Fibroblast of mammary gland (primary cell): ENCODE data around the gene SLC9A3.

ENCODE experiments used
- DNase-seq: peaks from one replicate; pipeline ENCODE4 v3.0.0-alpha.2; 2010; ENCODE audit warnings: low read depth
- H3K4me3 ChIP-seq: 2 replicates; pipeline ENCODE4 v1.5.1; 2011; ENCODE audit warnings: low read depth, mild to moderate bottlenecking, low read length, moderate library complexity; ENCODE audit not compliant: control insufficient read depth
- TF ChIP-seq, protein P1 (sequence below): conservative IDR thresholded peaks from 2 replicates; pipeline ENCODE4 v1.5.1; 2011; ENCODE audit warnings: low read depth, low read length, inconsistent platforms; ENCODE audit not compliant: control insufficient read depth, insufficient read depth

SLC9A3 gene

DNA sequence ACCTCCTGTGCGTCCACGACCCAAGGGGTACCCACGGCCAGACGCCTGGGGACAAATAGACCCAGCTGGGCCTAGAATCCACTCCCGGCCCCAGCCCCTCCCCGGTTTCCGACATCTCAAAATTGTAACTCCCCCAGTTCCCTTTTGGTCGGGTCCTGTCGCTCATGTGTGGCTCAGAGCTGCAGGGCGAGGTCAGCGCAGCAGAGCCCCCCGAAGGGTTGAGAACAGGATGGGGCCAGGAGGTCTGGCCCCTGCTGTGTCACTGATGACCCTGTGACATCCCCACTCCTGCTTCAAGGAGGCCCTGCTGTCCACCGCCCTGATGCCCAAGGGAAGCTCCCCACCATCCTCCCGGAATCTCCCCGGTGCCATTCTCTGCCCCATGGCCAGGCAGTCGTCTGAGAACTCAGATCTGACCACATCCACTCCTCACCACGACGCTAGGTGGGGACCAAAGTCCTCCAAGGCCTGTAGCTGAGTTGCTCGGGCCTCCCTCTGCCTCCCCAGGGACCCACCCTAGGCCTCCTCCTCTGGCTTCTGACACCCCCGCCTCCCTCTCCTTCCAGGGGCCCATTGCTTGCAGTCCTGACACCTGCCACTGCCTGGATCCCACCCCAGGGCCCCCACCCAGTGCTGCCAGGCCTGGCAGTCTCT, 3.9 kb downstream of the SLC9A3 start:
- TF ChIP-seq, protein P1, sequence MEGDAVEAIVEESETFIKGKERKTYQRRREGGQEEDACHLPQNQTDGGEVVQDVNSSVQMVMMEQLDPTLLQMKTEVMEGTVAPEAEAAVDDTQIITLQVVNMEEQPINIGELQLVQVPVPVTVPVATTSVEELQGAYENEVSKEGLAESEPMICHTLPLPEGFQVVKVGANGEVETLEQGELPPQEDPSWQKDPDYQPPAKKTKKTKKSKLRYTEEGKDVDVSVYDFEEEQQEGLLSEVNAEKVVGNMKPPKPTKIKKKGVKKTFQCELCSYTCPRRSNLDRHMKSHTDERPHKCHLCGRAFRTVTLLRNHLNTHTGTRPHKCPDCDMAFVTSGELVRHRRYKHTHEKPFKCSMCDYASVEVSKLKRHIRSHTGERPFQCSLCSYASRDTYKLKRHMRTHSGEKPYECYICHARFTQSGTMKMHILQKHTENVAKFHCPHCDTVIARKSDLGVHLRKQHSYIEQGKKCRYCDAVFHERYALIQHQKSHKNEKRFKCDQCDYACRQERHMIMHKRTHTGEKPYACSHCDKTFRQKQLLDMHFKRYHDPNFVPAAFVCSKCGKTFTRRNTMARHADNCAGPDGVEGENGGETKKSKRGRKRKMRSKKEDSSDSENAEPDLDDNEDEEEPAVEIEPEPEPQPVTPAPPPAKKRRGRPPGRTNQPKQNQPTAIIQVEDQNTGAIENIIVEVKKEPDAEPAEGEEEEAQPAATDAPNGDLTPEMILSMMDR: no peak
- no peak for DNase-seq
- no peak overlapping the region for H3K4me3 ChIP-seq

DNA sequence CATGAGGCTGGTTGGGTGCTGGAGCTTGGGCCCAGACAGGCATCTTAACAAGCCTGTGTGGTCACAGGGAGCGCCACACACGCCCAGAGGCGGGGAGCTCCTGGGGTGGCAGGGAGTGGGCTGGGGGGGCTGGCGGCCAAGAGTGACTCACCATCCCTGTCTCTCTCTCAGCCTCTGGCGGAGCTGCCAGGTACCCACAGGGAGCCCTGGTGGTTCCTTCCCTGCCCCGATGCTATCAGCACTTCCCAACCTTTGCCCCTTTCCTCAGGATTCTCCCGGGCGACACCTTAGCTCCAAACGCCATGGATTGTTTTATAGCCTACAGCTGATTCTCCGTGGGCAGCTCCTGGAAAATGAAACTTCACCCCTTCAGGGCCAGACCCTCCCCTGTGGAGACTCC, 5.5 kb downstream of the SLC9A3 start:
- no peak overlapping the region for H3K4me3 ChIP-seq
- TF ChIP-seq, protein P1: no peak
- DNase-seq: no peak

DNA sequence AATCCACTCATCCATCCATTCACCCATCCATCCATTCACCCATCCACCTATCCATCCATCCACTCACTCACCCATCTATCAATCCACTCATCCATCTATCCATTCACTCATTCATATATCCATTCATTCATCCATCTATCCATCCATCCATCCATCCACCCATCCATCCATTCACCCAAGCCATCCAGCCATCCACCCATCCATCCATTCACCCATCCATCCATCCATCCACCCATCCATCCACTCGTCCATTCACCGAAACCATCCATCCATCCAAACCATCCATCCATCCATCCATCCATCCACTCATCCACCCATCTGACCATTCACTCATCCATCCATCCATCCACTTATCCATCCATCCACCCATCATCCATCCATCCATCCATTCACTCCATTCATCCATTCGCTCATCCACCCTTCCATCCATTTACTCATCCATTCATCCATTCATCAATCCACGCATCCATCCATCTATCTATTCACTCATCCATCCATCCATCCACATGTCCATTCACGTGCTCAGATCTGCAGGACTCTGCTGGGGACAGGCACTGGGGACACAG, 6.6 kb downstream of the SLC9A3 start:
- no peak overlapping the region for H3K4me3 ChIP-seq
- TF ChIP-seq, protein P1: no peak
- no peak for DNase-seq

DNA sequence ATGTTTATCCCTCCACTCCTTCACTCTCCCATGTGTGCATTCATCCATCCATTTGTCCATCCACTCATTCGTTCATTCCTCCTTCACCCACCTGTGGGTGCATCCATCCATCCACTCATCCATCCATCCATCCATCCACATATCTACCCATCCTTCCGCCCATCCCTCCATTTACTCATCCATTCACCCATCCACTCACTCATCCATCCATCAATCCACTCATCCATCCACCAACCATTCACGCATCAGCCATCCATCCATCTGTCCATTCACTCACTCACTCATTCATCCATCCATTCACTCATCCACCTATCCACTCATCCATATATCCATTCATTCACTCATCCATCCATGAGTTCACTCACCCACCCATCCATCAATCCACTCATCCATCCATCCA, 7.3 kb downstream of the SLC9A3 start:
- DNase-seq: no peak
- no peak overlapping the region for H3K4me3 ChIP-seq
- TF ChIP-seq, protein P1: no peak

DNA sequence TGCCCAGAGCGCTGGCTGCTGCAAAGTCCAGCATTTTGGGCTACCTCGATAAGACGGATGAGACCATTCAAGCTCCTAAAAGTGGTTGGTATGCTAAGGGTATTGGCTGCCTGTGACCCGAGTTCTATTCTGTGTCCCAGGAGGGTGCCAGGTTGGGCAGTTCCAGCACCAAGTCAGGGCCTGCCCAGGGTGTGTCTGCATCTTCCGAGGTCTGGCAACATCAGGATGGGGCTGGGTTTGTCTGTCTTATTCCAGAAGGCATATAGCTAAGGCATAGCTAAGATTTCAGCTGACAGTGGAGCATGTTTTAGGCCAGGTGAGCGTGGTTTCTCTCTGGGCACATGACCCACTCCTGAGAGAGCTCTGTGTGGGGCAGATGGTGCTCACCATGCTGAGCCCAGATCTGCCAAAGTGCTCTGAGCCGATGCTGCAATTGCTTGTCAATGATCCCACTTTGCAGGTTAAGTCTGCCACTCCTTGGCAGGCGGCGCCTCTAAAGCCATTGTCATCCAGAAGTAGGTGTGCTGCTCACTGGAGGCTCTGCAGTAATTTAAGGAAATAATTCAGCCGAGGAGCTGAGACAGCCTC, 7.8 kb downstream of the SLC9A3 start:
- H3K4me3 ChIP-seq: no peak overlapping the region
- TF ChIP-seq, protein P1: no peak
- no peak for DNase-seq

DNA sequence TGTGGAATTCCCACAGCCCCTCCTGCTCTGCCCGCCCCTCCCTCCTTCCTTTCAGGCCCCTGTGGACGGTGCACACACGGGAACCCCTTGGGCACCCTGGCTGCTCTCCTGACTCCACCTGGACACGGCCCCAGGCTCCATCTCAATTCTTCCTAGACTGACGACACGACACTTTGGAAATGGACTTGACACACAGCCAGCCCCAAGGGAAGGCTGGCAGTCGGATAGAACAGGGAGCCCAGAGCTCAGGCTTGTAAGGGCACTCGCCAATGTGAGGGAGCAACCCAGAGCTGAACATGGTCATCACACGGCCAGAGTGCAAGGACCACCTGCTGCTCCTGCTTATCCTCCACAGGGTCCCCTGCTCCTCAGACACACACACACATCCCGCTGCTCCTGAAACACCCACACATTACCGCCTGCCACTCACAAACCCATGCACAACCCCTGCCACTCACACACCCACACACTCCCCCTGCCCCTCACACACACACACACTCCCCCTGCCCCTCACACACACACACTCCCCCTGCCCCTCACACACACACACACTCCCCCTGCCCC, 8.9 kb downstream of the SLC9A3 start:
- TF ChIP-seq, protein P1: no peak
- DNase-seq: no peak
- H3K4me3 ChIP-seq: no peak overlapping the region
